GM19463 (cell line): ENCODE data around the gene MYOF.

Experiments
- ATAC-seq: cut with Tn5 transposase; IDR thresholded peaks from one replicate; pipeline ENCODE4 v1.9.1; 2021; ENCODE audit warnings: mild to moderate bottlenecking, moderate library complexity; ENCODE audit not compliant: unreplicated experiment

Gene MYOF, protein sequence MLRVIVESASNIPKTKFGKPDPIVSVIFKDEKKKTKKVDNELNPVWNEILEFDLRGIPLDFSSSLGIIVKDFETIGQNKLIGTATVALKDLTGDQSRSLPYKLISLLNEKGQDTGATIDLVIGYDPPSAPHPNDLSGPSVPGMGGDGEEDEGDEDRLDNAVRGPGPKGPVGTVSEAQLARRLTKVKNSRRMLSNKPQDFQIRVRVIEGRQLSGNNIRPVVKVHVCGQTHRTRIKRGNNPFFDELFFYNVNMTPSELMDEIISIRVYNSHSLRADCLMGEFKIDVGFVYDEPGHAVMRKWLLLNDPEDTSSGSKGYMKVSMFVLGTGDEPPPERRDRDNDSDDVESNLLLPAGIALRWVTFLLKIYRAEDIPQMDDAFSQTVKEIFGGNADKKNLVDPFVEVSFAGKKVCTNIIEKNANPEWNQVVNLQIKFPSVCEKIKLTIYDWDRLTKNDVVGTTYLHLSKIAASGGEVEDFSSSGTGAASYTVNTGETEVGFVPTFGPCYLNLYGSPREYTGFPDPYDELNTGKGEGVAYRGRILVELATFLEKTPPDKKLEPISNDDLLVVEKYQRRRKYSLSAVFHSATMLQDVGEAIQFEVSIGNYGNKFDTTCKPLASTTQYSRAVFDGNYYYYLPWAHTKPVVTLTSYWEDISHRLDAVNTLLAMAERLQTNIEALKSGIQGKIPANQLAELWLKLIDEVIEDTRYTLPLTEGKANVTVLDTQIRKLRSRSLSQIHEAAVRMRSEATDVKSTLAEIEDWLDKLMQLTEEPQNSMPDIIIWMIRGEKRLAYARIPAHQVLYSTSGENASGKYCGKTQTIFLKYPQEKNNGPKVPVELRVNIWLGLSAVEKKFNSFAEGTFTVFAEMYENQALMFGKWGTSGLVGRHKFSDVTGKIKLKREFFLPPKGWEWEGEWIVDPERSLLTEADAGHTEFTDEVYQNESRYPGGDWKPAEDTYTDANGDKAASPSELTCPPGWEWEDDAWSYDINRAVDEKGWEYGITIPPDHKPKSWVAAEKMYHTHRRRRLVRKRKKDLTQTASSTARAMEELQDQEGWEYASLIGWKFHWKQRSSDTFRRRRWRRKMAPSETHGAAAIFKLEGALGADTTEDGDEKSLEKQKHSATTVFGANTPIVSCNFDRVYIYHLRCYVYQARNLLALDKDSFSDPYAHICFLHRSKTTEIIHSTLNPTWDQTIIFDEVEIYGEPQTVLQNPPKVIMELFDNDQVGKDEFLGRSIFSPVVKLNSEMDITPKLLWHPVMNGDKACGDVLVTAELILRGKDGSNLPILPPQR (N-terminal part only)

DNA sequence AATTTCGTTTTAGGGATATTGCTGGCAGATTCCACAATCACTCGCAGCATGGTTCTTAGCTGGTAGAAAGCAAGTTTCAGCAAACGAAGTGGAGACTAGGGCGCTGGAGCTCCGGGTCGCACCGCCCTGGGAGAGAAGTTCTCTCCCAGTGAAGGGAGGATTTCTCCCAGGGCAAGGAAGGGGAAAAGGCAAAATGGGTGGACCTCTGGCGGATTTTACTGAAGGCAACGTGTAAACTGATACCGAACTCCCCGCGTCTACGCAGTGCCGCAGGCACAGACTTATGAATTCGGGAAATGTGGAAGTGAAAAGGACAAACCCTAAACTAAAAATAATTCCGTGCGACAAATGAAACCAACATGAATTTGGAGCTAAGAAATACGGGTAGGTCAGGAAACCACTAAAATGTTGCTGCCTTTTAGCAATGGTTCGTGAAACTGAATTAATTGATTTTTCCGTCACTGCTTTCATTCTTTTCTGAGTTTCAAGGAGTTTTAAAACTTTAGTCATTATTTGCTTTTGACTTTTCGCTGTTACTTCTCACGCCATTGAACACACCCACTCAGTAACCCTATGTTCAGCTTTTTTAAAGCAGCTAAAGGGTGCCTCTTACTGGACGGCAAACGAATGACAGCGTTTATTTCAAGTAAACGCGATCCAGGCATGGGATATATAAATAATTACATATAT is at the start of gene MYOF:
Gene MYOF (minus strand): TSS at position 190 of the 690 bp plus-strand sequence. CDS start 140 bp downstream, at position 50.
- peak; percentile 70 for ATAC-seq

DNA sequence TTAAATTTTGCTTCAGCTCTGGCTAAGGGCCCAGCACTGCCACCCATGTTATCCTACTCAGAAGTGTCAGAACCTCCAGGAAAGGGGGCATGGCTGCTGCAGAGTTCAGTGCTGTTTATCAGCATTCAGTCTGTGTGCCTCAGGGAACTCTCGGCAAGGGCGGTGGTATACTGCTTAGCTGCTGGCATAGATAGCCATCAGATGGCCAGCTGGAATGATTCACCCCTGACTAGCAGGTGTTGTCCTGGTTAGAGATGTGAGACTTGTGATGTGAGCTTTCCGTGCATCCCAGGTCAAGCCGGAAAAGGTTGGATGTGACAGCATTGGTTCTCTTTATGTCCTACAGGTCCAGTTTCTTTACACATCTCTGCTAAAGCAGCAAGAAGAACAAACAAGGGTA is 36.4 kb upstream of the MYOF start:
- ATAC-seq: no peak

DNA sequence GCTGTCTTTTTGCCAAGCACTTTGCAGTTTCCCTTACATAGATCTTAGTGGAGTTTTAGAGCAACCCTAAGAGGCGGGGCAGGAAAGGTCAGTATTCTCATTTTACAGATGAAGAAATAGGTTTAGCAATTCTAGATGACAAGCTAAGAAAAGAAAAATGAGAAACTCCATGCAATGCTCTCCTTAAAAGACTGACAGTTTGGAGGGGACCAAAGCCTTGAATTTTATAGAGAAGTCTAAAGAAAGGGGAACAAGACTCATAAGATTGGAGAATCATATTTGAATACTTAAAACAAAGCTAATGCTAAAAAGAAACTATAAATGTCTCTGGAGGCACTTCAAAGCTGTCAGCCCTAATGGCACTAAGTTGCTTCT is 33.9 kb upstream of the MYOF start:
- no peak for ATAC-seq

DNA sequence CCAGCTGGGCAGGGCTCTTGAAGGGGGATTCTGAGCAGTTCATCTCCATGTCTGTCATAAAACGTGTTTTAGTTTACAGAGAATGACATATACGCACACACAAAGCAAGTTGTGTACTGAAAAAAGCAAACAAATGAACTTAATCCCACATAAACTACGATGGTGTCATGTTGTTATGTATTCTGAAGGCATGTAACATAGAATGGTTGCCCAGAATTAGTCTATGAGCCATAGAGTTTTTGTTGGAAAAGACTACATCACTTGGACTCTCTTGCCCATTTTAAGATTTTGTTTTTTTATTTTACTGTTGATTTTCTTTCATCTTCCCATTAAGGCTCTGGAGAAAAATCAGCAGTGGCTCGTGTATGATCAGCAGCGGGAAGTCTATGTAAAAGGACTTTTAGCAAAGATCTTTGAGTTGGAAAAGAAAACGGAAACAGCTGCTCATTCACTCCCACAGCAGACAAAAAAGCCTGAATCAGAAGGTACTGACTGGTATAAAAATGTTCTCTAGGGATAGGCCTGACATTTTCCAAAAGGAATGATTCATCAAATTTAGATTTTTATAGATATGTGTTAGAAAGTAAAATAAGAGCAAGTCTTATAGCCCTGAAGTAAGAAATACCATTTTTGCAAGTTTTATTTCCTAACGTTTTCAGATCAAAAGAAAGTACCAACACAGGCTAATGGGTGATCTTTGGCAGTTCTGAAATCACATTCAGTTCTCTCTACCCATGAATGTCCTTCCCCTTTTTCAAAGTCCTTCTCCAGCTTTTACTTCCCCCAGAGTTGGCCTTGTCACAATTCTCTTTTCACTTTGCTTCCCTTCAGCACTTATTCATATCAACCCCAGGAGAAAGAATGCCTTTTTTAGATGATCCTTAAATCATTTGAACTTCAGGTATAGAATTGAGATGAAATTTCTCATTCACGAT is 33.2 kb upstream of the MYOF start:
- no peak for ATAC-seq

DNA sequence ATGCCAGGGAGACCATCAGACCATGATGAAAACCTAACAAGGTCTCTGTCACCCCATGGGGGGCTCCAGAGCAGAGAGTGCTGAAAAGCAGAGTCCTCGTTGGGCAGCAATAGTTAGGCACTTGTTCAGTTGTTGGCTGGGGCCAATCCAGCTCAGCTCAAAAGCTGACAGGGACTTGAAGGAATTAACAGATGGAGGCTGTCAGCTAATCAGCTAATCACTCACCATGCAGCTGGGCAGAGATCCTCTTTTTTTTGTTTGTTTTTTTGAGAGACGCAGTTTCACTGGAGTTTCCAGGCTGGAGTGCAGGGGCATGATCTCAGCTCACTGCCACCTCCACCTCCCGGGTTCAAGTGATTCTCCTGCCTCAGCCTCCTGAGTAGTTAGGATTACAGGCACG is 32.4 kb upstream of the MYOF start:
- ATAC-seq: no peak

DNA sequence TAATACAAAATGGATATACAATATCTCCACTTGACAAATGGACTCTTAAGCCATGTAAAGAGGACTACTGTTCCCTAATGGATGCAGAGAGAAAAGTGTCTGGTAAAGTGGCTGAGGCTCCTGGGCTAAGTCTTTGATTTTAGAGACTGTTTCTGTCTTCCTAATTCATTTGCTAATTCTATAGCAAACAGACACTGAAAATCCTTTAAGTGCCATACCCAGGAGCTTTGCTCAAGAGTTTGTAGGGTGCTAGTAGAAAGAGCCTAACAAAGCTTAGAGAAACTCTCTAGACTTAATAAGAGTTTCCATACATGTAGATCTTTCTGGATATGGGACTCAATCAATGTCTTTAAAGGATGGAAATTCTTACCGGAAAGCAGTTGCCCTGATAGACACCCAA is 31.0 kb upstream of the MYOF start:
- no peak for ATAC-seq

DNA sequence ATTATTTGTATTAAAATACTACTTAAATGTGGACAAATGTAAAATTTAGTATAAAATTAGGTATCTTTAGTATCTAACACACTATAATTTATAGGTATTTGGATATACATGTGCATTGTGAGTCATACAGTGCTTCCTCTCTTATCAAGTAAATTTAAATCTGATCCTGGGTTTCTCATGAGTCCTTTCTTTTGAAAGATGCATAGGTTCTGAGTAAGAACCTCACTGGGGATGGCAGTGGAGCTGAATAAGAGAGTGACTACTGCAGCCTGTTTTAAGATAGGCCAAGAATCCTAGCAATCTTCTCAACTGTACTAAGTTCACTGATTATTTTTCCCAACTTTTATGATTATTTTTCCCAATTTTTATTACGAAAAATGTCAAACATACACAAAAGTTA is 30.4 kb upstream of the MYOF start:
- ATAC-seq: no peak

DNA sequence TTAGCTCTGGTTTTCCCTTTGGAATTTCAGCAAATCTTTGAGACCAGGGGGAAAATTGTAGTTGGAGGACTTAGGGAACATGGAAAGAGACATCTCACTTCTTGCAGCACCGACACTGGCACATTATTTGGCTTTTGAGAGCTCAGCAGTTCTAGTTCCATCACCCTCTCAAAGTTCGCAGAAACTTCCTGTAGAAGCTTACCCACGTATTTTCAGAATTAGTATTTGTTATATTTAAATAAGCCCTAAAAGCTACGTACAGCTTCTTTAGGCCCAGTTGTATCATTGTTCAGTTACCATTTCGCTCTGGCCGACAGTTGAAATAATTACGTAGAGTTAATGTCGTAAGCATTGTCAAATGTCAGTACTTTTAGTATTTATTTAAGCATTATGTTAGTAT is 27.7 kb upstream of the MYOF start:
- ATAC-seq: no peak

DNA sequence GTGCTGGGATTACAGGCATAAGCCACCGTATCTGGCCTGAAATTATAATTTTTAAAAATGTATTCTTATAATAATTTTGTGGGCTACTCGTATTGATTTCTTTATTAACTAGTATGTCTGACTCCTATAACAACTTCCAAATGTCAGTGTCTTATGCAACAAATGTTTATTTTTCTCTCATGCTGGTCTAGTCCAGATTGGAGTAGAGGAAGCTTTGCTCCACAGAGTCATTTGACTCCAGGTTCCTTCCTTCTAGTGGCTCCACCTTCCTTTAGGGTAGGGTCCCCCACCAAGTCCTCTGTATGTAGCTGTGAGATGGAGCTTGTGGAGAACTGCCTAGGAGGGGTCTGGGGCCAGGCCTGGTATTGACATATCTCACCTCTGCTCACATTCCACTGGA is 22.9 kb upstream of the MYOF start:
- ATAC-seq: no peak

DNA sequence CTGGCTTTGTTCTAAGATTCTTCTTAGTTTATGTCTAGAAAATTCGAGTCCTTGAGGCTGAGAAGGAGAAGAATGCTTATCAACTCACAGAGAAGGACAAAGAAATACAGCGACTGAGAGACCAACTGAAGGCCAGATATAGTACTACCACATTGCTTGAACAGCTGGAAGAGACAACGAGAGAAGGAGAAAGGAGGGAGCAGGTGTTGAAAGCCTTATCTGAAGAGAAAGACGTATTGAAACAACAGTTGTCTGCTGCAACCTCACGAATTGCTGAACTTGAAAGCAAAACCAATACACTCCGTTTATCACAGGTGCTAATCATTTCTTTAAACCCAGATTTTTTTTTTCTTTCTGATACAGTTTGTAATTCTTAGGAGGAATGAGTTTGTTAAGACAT is 20.9 kb upstream of the MYOF start:
- no peak for ATAC-seq

DNA sequence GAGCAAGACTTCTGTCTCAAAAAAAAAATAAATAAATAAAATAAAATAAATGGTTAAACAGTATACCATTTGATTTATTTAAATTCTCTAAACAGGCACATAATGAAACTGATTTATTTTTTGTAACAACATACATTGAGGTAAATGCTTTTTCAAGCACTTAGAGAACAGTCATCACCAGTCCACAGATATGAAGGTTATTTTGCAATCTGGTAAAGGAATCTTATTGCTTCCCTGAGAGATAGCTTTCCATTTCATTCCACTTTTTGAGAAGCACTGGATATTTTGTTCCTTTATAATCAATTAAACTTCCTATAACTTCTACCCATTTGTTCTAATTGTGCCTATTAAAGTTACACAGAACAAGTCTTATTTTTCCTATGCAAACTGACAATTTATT is 19.5 kb upstream of the MYOF start:
- no peak for ATAC-seq

DNA sequence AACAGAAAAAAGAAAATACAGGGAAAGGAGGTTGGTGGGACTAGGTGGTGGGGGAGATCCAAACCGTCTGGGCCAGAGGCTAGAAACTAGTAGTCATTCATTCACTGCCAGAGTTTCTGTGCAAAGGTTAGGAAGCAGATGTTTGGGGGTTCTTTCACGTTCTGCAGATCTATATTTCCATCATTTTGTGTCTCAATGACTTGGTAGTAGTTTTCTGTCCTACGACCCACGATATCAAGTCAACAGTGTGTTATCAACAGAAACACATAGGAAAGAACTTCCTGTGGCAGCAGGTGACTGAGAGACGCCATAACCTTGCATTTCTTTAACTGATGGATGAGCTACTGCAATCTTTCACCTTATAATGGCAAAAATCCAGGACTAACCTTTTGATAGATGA is 16.0 kb upstream of the MYOF start:
- no peak for ATAC-seq

DNA sequence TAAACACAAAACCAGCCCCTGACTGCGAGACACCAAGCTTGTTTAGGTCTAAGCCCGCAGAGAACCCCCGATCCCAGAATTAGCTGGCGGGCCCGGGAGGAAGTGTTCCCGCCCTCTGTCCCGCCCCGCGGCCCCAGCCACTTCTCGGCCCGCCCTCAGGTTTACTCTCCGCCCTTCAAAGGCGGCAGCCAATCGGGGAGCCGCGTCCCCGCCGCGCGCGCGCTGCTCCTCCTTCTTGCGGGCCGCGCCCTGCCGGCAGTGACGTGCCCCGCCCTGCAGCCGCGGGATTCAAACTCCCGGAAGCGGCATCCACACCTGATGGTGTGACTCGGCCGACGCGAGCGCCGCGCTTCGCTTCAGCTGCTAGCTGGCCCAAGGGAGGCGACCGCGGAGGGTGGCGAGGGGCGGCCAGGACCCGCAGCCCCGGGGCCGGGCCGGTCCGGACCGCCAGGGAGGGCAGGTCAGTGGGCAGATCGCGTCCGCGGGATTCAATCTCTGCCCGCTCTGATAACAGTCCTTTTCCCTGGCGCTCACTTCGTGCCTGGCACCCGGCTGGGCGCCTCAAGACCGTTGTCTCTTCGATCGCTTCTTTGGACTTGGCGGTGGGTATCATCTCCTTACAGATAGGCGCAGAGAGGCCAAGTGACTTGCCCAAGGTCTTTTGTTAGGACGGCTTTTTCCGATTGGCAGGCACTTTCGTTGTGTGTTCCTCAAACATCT is 14.3 kb upstream of the MYOF start, which contains the start of gene CEP55:
Gene CEP55 (plus strand): TSS at position 291 of the 720 bp plus-strand sequence. CDS start 3,440 bp downstream, outside the sequence.
- peak; percentile 99 for ATAC-seq

DNA sequence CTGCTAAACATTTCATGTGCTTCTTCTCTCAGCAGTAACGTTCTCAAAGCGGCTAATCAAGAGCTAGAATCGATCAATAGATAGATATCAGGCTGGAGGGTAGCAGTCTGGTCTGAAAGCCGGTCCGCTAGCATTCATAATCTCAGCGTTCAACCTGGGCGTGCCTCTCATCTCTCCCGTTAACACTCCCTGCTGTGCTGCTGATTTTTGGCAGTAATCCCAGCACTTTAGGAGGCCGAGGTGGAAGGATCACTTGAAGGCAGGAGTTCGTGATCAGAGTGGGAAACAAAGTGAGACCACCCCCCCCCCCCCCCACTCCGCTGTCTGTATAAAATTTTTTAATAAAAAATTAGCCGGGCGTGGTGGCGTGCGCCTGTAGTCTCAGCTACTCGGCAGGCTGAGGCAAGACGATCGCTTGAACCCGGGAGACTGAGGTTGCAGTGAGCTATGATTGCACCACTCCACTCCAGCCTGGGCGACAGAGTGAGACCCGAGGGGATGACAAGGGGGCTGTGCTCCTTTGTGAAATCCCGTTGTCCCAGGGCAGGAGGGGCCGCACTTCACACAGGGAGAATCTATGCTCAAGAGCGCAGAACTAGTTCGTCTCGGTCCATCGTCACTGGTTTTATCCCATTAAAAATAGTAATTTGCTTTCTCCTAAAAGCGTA is 13.7 kb upstream of the MYOF start:
- peak; percentile 13 for ATAC-seq

DNA sequence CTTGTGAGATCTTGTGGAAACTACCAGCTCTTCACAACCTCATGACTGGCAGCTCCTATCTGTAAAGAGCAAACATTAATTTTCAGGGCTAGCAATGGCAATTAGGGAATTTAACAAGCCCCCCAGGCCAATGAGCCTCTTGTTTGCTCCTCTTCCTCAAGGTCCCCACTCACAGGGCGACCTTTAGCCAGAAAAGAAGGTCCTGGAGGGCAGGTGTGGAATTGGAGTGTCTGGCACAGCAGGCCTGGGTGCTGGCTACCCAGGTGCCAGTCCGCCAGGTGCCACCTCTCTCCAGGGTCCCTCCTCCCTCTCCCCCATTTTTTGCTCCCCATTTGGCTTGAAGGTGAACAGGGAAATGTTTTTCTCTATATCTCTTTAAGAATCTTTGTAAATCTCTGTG is 12.4 kb upstream of the MYOF start:
- ATAC-seq: no peak

DNA sequence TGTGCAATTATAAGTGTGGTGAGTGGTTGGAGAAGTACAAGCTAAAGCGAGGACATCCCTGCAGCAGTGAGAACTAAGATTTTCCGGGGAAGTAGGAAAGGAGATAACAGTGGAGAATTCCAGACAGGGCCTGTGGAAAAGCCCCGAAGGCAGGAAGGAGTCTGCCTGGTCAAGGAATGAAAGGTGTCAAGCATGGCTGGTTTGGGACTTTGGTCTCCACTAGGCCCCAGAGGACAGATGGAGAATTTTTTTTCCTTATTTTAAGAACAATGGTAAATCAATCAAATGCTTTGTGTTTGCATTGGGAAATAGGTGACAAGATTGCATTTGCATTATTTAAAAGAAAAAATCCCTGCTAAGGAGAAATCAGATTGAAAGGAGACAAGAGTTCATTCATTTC is 11.0 kb upstream of the MYOF start:
- ATAC-seq: no peak

DNA sequence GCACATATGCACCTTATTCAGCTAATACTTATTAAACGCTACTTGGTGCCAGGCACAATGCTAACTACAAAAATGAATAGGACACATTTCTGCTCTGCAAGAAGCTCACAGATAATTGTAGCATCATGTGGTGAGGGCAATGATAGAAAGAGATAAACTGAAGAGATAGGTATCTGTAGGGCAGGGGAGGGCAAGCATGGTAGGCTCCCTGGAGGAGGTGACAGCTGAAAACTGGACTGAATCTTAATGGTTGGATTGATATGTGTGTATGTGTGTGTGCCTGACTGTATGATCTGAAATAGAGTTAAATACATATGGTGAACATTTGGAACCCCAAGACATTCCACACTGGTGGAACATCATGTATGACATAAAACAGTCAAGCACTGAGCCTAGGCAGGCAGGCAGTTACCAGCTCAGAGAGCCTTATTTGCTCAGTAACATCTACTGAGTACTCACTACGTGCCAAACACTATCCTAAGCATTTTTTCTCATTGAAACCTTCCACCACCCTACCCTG is 9.5 kb upstream of the MYOF start:
- ATAC-seq: no peak

DNA sequence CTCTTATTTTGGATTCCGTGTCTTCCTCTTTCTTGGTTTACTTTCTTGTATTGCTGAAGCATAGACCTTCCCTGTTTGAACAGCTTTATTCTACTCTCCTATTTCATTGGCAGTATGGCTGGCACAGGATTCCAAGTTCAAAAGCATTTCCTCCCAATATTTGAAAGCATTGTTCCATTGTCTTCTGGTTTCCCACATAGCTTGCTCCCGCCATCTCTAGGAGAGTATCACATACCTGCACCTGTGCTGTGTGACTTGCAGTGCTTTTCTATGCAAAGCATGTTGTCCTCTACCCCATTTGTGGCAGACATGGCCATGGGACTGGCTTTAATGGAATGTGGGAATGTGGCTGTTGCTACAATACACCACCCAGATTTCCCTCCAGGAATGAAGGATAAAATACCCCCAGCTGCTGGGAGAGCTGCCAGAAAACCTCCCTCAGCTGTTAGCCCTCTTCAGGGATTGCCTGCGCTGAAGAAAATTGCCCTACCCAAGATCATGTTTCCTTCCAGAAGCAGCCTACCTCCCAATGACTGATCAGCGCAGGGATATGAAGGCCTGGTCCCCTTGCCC is 6.9 kb upstream of the MYOF start:
- ATAC-seq: no peak
